Keratinocyte (primary cell): ENCODE data around the gene QSOX2. TPM values are rescaled to one million over a fixed set of nuclear protein-coding genes. Genes with fewer than 3 reads are reported as not detected.

Source experiments
- DNase-seq: peaks from one replicate; pipeline ENCODE4 v3.0.0-alpha.2; 2011; ENCODE audit warnings: low read depth, missing footprints, low spot score
- FAIRE-seq: peaks from 2 replicates; lab custom pipeline; 2011; peaks lifted over from hg19 to GRCh38; lab: Jason Lieb, UNC
- H2AFZ ChIP-seq: 2 replicates; pipeline ENCODE4 v1.6.0; 2012; ENCODE audit warnings: low read length, control low read depth, inconsistent platforms; ENCODE audit not compliant: control insufficient read depth
- H3K27ac ChIP-seq: 2 replicates; pipeline ENCODE4 v1.5.1; 2011; ENCODE audit warnings: low read length; ENCODE audit not compliant: control insufficient read depth, insufficient read depth
- H3K27me3 ChIP-seq: 3 replicates; pipeline ENCODE4 v1.6.0; 2011; ENCODE audit warnings: low read length; ENCODE audit not compliant: control insufficient read depth, insufficient read depth; ENCODE audit errors: extremely low read depth
- H3K36me3 ChIP-seq, 2 experiments: 2 replicates in 1 of 2; 3 replicates in 1 of 2; pipeline ENCODE4 v1.5.1; 2011; ENCODE audit warnings: low read length in 2 of 2, mild to moderate bottlenecking in 1 of 2; ENCODE audit not compliant: control insufficient read depth in 2 of 2, insufficient read depth in 2 of 2; ENCODE audit errors: extremely low read depth in 1 of 2
- H3K4me1 ChIP-seq: 3 replicates; pipeline ENCODE4 v1.5.1; 2011; ENCODE audit warnings: low read length; ENCODE audit not compliant: control insufficient read depth, insufficient read depth; ENCODE audit errors: extremely low read depth
- H3K4me2 ChIP-seq: 3 replicates; pipeline ENCODE4 v1.6.0; 2011; ENCODE audit warnings: low read depth, low read length; ENCODE audit not compliant: control insufficient read depth, insufficient read depth; ENCODE audit errors: extremely low read depth
- H3K4me3 ChIP-seq, 3 experiments: fragments of 200-600 bp in 1 of 3; sonication (generic) in 1 of 3; 2 replicates in 2 of 3; 3 replicates in 1 of 3; pipeline ENCODE4 v1.5.1; 2011 to 2016; ENCODE audit warnings: low read length in 3 of 3, mild to moderate bottlenecking in 3 of 3, control low read depth in 2 of 3, inconsistent platforms in 1 of 3, low read depth in 1 of 3, mixed read lengths in 1 of 3, mixed run types in 1 of 3, moderate library complexity in 1 of 3; ENCODE audit not compliant: control insufficient read depth in 2 of 3, insufficient read depth in 2 of 3; ENCODE audit errors: extremely low read depth in 1 of 3
- H3K79me2 ChIP-seq: 2 replicates; pipeline ENCODE4 v1.6.0; 2012; ENCODE audit warnings: low read length; ENCODE audit not compliant: control insufficient read depth, insufficient read depth
- H3K9ac ChIP-seq: 3 replicates; pipeline ENCODE4 v1.6.0; 2011; ENCODE audit warnings: low read length; ENCODE audit not compliant: control insufficient read depth, insufficient read depth; ENCODE audit errors: extremely low read depth
- H3K9me1 ChIP-seq: 3 replicates; pipeline ENCODE4 v1.6.0; 2011; ENCODE audit warnings: low read length; ENCODE audit not compliant: control insufficient read depth, insufficient read depth; ENCODE audit errors: extremely low read depth
- H3K9me3 ChIP-seq: 2 replicates; pipeline ENCODE4 v1.5.1; 2012; ENCODE audit warnings: low read depth, low read length; ENCODE audit not compliant: control insufficient read depth
- H4K20me1 ChIP-seq: 3 replicates; pipeline ENCODE4 v1.6.0; 2011; ENCODE audit warnings: low read length; ENCODE audit not compliant: control insufficient read depth, insufficient read depth; ENCODE audit errors: extremely low read depth
- CTCF ChIP-seq, 3 experiments: IDR thresholded peaks in 1 of 3; conservative IDR thresholded peaks in 1 of 3; optimal IDR thresholded peaks in 1 of 3; 2 replicates in 2 of 3; 3 replicates in 1 of 3; pipeline versions ENCODE3 to v1.5.1; 2011; ENCODE audit warnings: low read length in 3 of 3, mild to moderate bottlenecking in 3 of 3, moderate library complexity in 2 of 3, control low read depth in 1 of 3, inconsistent platforms in 1 of 3; ENCODE audit not compliant: insufficient read depth in 2 of 3; ENCODE audit errors: extremely low read depth in 1 of 3
- EZH2 ChIP-seq: IDR thresholded peaks from one replicate; pipeline ENCODE4 v1.6.1; 2012; ENCODE audit warnings: inconsistent platforms, mild to moderate bottlenecking, low read length, moderate library complexity
- dilution Hi-C: fragments of 300-500 bp; cut with MboI; formaldehyde crosslinking; loops from one replicate; pipeline ENCODE4 v1.7.0; 2020; ENCODE audit warnings: low sequenced_read_pairs; ENCODE audit not compliant: extremely low pct_ligation_motif_present
- polyA plus RNA-seq, 5 experiments: library from polyadenylated mRNA; depleted of rRNA in 3 of 5; stranded (reverse) in 3 of 5; stranded (forward) in 1 of 5; unstranded in 1 of 5; fragments of >200 nt; gene quantifications; 1 replicate in 1 of 5; 2 replicates in 3 of 5; 3 replicates in 1 of 5; pipeline versions ENCODE4 v1.2.1 to v1.2.3, GENCODE V29; 2011 to 2012; ENCODE audit warnings: missing spikeins in 2 of 5, low read depth in 1 of 5, low replicate concordance in 1 of 5

QSOX2 gene
- polyA plus RNA-seq, 1 donor (not counting 4 experiments of a cell fraction or from before 2014, with no cell fraction given): 11.9 TPM

GRCh38 chr9:136180586-136180985 is 65.0 kb downstream of the QSOX2 start:
- Histone ChIP-seq H3K4me2 (no peak overlapping the region), H3K27ac (no peak overlapping the region), H2AFZ (no peak overlapping the region), H3K79me2 (no peaks in the 10 kb centered on the region), H4K20me1 (no peaks in the 10 kb centered on the region), H3K9me1 (no peaks in the 10 kb centered on the region), H3K9ac (no peak overlapping the region), H3K36me3 (no peaks in the 10 kb centered on the region), H3K9me3 (no peaks in the 10 kb centered on the region), H3K4me3 (no peak overlapping the region), H3K27me3 (peaks cover 28% of the 10 kb centered on the region), H3K4me1 (no peaks in the 10 kb centered on the region)
- dilution Hi-C loops: no loop called here
- no peak for FAIRE-seq
- no peak for TF ChIP-seq EZH2
- TF ChIP-seq CTCF (optimal IDR thresholded peaks at IDR 0.05 in 1 of 3, IDR thresholded peaks at IDR 0.05 in 1 of 3, conservative IDR thresholded peaks at IDR 0.05 in 1 of 3; ENCODE audit: extremely low read depth in 1 of 3, insufficient read depth in 2 of 3, low read length in 3 of 3): no peak
- DNase-seq: no peak

GRCh38 chr9:136179761-136180160 is 65.9 kb downstream of the QSOX2 start:
- Histone ChIP-seq H3K36me3 (no peaks in the 10 kb centered on the region), H3K79me2 (no peaks in the 10 kb centered on the region), H4K20me1 (no peaks in the 10 kb centered on the region), H3K4me1 (no peaks in the 10 kb centered on the region), H3K9ac (no peak overlapping the region), H3K27me3 (peaks cover 32% of the 10 kb centered on the region), H3K4me3 (no peak overlapping the region), H2AFZ (no peak overlapping the region), H3K9me1 (no peaks in the 10 kb centered on the region), H3K27ac (no peak overlapping the region), H3K9me3 (no peaks in the 10 kb centered on the region), H3K4me2 (no peak overlapping the region)
- dilution Hi-C loops: no loop called here
- no peak for TF ChIP-seq CTCF (optimal IDR thresholded peaks at IDR 0.05 in 1 of 3, IDR thresholded peaks at IDR 0.05 in 1 of 3, conservative IDR thresholded peaks at IDR 0.05 in 1 of 3; ENCODE audit: extremely low read depth in 1 of 3, insufficient read depth in 2 of 3, low read length in 3 of 3)
- no peak for TF ChIP-seq EZH2
- DNase-seq: no peak
- FAIRE-seq: no peak
